Upper lobe of right lung (tissue), 1 donor: Measurements from ENCODE around the gene TKT. TPM values are rescaled to one million over a fixed set of nuclear protein-coding genes. Genes with fewer than 3 reads are reported as not detected.

ENCODE experiments used
- ATAC-seq: fragments of 200-7000 bp; cut with Tn5 transposase; one replicate; pipeline ENCODE4 v1.9.1; 2020; ENCODE audit warnings: mild to moderate bottlenecking, moderate library complexity
- DNase-seq: peaks from one replicate; pipeline ENCODE4 v3.0.0-alpha.2; 2020
- H3K27ac ChIP-seq: fragments of 200-600 bp; one replicate; pipeline ENCODE4 v1.8.0; 2022
- H3K27me3 ChIP-seq: fragments of 200-600 bp; one replicate; pipeline ENCODE4 v1.8.0; 2022; ENCODE audit warnings: mild to moderate bottlenecking
- H3K36me3 ChIP-seq: fragments of 200-600 bp; one replicate; pipeline ENCODE4 v1.8.0; 2022
- H3K4me1 ChIP-seq: fragments of 200-600 bp; one replicate; pipeline ENCODE4 v1.8.0; 2022
- H3K4me3 ChIP-seq: fragments of 200-600 bp; one replicate; pipeline ENCODE4 v1.8.0; 2022; ENCODE audit warnings: mild to moderate bottlenecking
- H3K9me3 ChIP-seq: fragments of 200-600 bp; one replicate; pipeline ENCODE4 v1.8.0; 2022
- CTCF ChIP-seq: fragments of 200-600 bp; IDR thresholded peaks from one replicate; pipeline ENCODE4 v1.8.0; 2022; ENCODE audit warnings: antibody characterized with exemption
- intact Hi-C: fragments of 100-400 bp; cut with DNase I; formaldehyde crosslinking; loops from one replicate; pipeline ENCODE4 v1.11.0; 2022
- total RNA-seq: library from RNA; stranded (reverse); fragmentation: NEBNext Ultra II Directional; extraction: Animal tissue kit (Norgen Biotek cat#: 25700); gene quantifications from one replicate; pipeline ENCODE4 v1.2.1, GENCODE V29; 2021
- donor health status: DM: no; HTN: yes; CAD: no; lungs with severe emphysema.

TKT gene
- total RNA-seq, 1 donor from 2014 or later, result 432 TPM

- no peak for ATAC-seq
- no peak overlapping the region for H3K27ac ChIP-seq
- intact Hi-C loops, result no loop called here
- H3K27me3 ChIP-seq, result no peaks in the 10 kb centered on the region
- H3K4me1 ChIP-seq, result peaks cover 4% of the 10 kb centered on the region
- H3K9me3 ChIP-seq, result no peaks in the 10 kb centered on the region
- no peak for DNase-seq
- H3K36me3 ChIP-seq, result peaks cover 58% of the 10 kb centered on the region
- no peak for TF ChIP-seq CTCF
- H3K4me3 ChIP-seq, result no peak overlapping the region
Observed at GRCh38 chr3:53295410-53295809, 39.6 kb upstream of the TKT start.

- ATAC-seq, result no peak
- H3K36me3 ChIP-seq, result peaks cover 49% of the 10 kb centered on the region
- no peak overlapping the region for H3K27ac ChIP-seq
- no peaks in the 10 kb centered on the region for H3K9me3 ChIP-seq
- H3K27me3 ChIP-seq, result no peaks in the 10 kb centered on the region
- DNase-seq, result no peak
- intact Hi-C loops, result no loop called here
- TF ChIP-seq CTCF, result no peak
- no peak overlapping the region for H3K4me3 ChIP-seq
- H3K4me1 ChIP-seq, result no peaks in the 10 kb centered on the region
Observed at GRCh38 chr3:53293867-53294266, 38.0 kb upstream of the TKT start.

GRCh38 chr3:53288214-53288613, 32.4 kb upstream of the TKT start:
- no peak for DNase-seq

GRCh38 chr3:53287131-53287629, 31.4 kb upstream of the TKT start:
- H3K27ac ChIP-seq, result no peak overlapping the region
- H3K9me3 ChIP-seq, result no peaks in the 10 kb centered on the region
- peaks cover 49% of the 10 kb centered on the region for H3K36me3 ChIP-seq
- intact Hi-C loops, result no loop called here
- no peaks in the 10 kb centered on the region for H3K4me1 ChIP-seq
- DNase-seq (no peak), ATAC-seq (no peak)
- no peaks in the 10 kb centered on the region for H3K27me3 ChIP-seq
- H3K4me3 ChIP-seq, result no peak overlapping the region
- TF ChIP-seq CTCF, result no peak

More at GRCh38 chr3:53288214-53288613, 32.4 kb upstream of the TKT start:
- peaks cover 54% of the 10 kb centered on the region for H3K36me3 ChIP-seq
- H3K27me3 ChIP-seq, result no peaks in the 10 kb centered on the region
- H3K27ac ChIP-seq, result no peak overlapping the region
- no peak overlapping the region for H3K4me3 ChIP-seq
- ATAC-seq, result no peak
- H3K4me1 ChIP-seq, result no peaks in the 10 kb centered on the region
- no peak for TF ChIP-seq CTCF
- no peaks in the 10 kb centered on the region for H3K9me3 ChIP-seq
- intact Hi-C loops, result no loop called here

- intact Hi-C loops, result no loop called here
- Histone ChIP-seq H3K9me3 (no peaks in the 10 kb centered on the region), H3K4me3 (no peak overlapping the region), H3K27me3 (no peaks in the 10 kb centered on the region), H3K27ac (no peak overlapping the region), H3K4me1 (no peaks in the 10 kb centered on the region), H3K36me3 (peaks cover 45% of the 10 kb centered on the region)
- DNase-seq, result no peak
- no peak for ATAC-seq
- TF ChIP-seq CTCF, result no peak
Observed at GRCh38 chr3:53286727-53287126, 30.9 kb upstream of the TKT start.

GRCh38 chr3:53282581-53282980, 26.8 kb upstream of the TKT start:
- H3K4me1 ChIP-seq, result no peaks in the 10 kb centered on the region
- H3K4me3 ChIP-seq, result no peak overlapping the region
- no peaks in the 10 kb centered on the region for H3K9me3 ChIP-seq
- H3K36me3 ChIP-seq, result peaks cover 34% of the 10 kb centered on the region
- ATAC-seq, result no peak
- intact Hi-C loops, result no loop called here
- DNase-seq, result no peak
- TF ChIP-seq CTCF, result no peak
- no peaks in the 10 kb centered on the region for H3K27me3 ChIP-seq
- H3K27ac ChIP-seq, result no peak overlapping the region
